NCI-H2081 treated with DMSO at 0.1 percent for 48 hours (cell line): ENCODE results near the gene PKP4.
"Not testable (repeated sequence)": the region's sequence is repeated elsewhere in the genome, so short reads cannot be mapped to it uniquely, and the experiment has no call there.

Experiments
- DNase-seq: peaks from one replicate; lab custom pipeline; 2025; lab: John Stamatoyannopoulos, UW

PKP4 gene

GRCh38 chr2:158464426-158465281, 7.9 kb downstream of the PKP4 start:
- DNase-seq = no peak

- no peak for DNase-seq
These were observed 10.5 kb downstream of the PKP4 start for GRCh38 chr2:158467248-158467647.

DNA sequence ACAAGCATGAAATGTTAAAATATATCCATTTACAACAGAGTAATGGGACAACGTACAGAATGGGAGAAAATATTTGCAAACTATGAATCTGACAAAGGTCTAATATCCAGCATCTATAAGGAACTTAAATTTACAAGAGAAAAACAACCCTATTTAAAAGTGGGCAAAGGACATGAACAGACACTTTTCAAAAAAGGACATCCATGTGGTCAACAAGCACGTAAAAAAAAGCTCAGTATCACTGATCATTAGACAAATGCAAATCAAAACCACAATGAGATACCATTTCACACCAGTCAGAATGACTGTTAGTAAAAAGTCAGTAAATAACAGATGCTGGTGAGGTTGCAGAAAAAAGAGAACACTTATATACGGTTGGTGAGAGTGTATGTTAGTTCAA, 16.1 kb downstream of the PKP4 start:
- DNase-seq = not testable (repeated sequence)

- DNase-seq = not testable (repeated sequence)
These were observed 16.5 kb downstream of the PKP4 start for GRCh38 chr2:158473300-158473699.

DNA sequence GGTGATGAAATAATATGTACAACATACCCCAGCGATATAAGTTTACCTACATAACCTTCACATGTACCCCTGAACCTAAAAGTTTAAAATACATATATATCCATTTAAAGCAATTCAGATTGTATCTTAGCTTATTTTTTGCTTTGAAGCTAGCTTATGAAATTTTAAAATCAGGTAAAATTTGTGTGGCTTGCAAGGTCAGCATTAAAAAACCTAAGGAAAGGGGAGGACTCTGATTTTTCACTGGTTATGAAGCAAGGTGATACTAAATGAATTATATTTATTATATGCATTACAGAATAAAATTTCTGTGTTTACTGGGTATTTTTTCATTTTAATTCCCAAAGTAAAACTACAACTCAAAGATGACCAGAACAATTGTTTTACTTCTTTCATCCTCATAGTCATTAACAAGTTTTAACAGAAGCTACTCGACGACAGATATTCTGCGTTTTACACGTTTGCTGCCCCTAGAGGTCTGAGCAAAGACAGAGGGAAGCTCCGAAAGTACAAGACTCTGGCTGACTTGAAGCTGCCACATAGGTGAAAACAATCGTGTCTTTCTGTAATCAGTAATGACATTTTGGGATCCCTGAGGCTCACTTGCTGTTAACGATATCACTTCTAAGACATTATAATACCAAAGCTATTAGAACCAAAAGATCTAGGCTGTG, 17.1 kb downstream of the PKP4 start:
- DNase-seq = no peak

GRCh38 chr2:158474526-158475011, 17.8 kb downstream of the PKP4 start:
- not testable (repeated sequence) for DNase-seq

GRCh38 chr2:158477202-158477601, 20.4 kb downstream of the PKP4 start:
- DNase-seq = no peak

- DNase-seq = no peak
These were observed 21.5 kb downstream of the PKP4 start for GRCh38 chr2:158478237-158478636.

- DNase-seq = no peak
These were observed 22.1 kb downstream of the PKP4 start for GRCh38 chr2:158478816-158479215.

- no peak for DNase-seq
These were observed 24.4 kb downstream of the PKP4 start for GRCh38 chr2:158481116-158481515.

GRCh38 chr2:158482594-158482993, 25.8 kb downstream of the PKP4 start:
- DNase-seq = no peak

- no peak for DNase-seq
These were observed 28.3 kb downstream of the PKP4 start for GRCh38 chr2:158484892-158485556.

DNA sequence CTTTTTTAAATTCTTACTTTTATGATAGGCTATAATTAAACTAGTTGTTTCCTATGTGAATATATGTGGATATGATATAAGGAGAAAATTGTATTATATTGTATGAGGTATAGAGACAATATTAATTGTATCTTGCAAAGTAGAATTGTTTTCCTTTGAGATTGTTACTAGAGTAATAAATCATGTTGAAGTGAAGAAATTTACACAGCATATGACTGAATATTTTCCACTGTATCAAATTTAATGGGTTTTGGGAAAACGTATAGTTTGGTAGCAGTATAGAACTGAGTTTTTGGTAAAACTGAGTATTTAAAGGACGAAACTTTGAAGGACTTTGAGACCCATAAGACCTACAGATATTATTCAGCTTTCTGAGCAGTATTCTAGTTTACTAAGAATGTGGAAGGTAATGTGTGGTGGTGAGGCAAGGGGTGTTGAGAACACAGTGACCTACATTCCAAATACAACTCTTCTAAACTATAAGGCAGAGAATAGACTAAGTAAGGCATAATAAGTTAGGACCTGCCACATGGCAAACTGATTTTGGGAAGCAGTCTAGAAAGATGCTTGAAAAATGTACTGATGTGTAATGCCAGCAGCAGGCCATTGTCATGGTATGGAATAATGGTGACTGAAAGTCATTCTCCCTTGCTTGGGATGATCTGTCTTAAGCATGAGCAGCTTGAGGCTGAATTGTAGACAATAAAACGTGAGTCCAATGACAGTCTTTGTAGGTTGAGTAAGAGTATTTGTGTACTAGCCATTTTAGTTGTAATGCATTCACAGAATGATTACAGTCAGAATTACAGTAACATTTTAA, 29.6 kb downstream of the PKP4 start:
- no peak for DNase-seq

DNA sequence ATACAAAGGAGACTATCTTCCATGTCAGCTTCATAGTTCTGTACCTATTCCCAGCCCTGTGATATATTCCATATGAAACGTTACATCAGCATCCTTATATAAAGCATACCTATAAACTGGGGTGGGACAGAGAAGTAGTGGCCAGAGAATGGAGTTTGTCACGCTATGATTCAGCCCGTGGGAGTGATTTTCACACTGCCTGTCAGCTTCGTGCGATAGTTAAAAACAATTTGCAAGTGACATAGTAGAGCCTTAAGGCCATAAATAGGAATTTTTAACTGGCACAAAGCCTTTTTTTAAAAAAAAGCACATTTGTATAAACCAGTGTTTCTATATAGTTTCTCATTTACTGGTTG, 30.2 kb downstream of the PKP4 start:
- DNase-seq = no peak

DNA sequence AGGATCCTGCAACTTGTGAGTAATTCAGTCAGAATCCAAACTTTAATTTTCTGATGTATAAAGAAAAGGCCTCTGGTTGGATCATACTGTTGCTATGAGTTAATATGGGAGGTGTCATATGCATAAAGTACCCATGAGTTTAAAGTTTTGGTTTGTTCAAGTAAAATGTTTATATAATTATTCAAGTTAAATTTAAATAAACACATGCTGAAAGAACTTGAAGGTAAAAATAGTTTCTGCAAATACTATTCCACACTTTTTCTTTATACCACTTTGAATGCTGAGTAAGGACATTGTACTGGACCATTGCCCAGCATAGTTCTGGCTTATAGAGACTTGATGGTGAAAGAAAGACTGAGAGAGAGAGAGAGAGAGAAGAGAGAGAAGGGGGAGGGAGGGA, 30.7 kb downstream of the PKP4 start:
- no peak for DNase-seq

- DNase-seq = no peak
These were observed 31.9 kb downstream of the PKP4 start for GRCh38 chr2:158488442-158489216.

- no peak for DNase-seq
These were observed 32.8 kb downstream of the PKP4 start for GRCh38 chr2:158489366-158490112.

- no peak for DNase-seq
These were observed 34.3 kb downstream of the PKP4 start for GRCh38 chr2:158491072-158491471.

DNA sequence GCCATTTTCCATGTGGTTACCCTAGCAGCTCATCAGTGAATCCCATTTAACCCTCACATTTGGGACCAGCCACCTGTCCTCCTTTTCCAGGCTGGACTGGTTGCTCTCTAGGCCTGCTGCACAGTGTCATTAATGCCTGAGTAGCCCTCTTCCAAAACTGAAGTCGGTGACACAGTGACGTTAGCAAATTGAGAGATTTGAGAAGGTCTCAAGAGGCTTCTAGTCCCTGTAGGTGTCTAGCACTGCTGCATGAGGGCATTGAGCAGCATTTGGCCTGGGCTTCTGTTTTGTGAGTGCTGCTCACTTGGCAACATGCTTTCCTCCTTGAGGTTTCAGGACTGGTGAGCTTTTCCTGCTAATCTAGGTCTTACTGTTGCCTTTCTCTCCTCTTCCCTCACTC, 36.7 kb downstream of the PKP4 start:
- no peak for DNase-seq

DNA sequence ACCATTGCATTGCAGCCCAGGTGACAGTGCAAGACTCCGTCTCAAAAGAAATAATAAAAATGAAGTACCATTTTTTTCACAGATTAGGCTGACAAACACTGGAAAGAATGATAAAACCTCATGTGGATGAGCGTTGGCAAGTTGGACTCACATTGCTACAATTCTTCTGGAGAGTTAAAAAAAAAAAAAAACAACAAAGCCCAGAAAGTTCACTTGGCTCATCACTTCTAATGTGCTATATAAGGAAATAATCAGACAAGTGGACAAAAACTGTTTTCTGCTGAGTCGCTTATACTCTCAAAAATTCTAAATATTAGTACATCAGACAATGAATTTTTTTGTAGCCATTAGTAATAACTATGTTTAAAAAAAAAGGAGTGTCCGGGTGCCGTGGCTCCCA, 38.4 kb downstream of the PKP4 start:
- no peak for DNase-seq
